GM19351 (cell line): ENCODE results near the gene CIB2.

Experiments
- ATAC-seq: cut with Tn5 transposase; IDR thresholded peaks from one replicate; pipeline ENCODE4 v1.9.1; 2021; ENCODE audit warnings: mild to moderate bottlenecking, moderate library complexity; ENCODE audit not compliant: unreplicated experiment

Gene CIB2

GRCh38 chr15:78069462-78070029, 61.7 kb downstream of the CIB2 start:
- no peak for ATAC-seq

- ATAC-seq: no peak
These were observed 62.2 kb downstream of the CIB2 start for GRCh38 chr15:78069052-78069414.

GRCh38 chr15:78067328-78068228, 63.7 kb downstream of the CIB2 start:
- ATAC-seq: no peak

GRCh38 chr15:78065973-78066946, 65.0 kb downstream of the CIB2 start:
- ATAC-seq: peak; percentile 61

- no peak for ATAC-seq
These were observed 65.9 kb downstream of the CIB2 start for GRCh38 chr15:78065284-78065872.

GRCh38 chr15:78064544-78064943, 66.7 kb downstream of the CIB2 start:
- ATAC-seq: no peak

GRCh38 chr15:78063970-78064385, 67.3 kb downstream of the CIB2 start:
- no peak for ATAC-seq

- no peak for ATAC-seq
These were observed 68.0 kb downstream of the CIB2 start for GRCh38 chr15:78063217-78063616.

GRCh38 chr15:78061963-78062427, 69.2 kb downstream of the CIB2 start:
- peak; percentile 46 for ATAC-seq

- no peak for ATAC-seq
These were observed 71.0 kb downstream of the CIB2 start for GRCh38 chr15:78060232-78060631.

- no peak for ATAC-seq
These were observed 72.0 kb downstream of the CIB2 start for GRCh38 chr15:78059110-78059839.

GRCh38 chr15:78058401-78058935, 72.8 kb downstream of the CIB2 start:
- no peak for ATAC-seq

GRCh38 chr15:78057803-78058202, 73.4 kb downstream of the CIB2 start:
- no peak for ATAC-seq

GRCh38 chr15:78056714-78057269, 74.5 kb downstream of the CIB2 start:
- no peak for ATAC-seq

GRCh38 chr15:78055919-78056713, 75.1 kb downstream of the CIB2 start:
- no peak for ATAC-seq

GRCh38 chr15:78054966-78055365, 76.3 kb downstream of the CIB2 start:
- no peak for ATAC-seq
